Neuron (in vitro differentiated cells): Measurements from ENCODE around the gene TRIM46.

ENCODE experiments used
- H2AFZ ChIP-seq: one replicate; pipeline ENCODE4 v1.6.1; 2013; ENCODE audit warnings: low read depth, mild to moderate bottlenecking, inconsistent platforms, low read length, moderate library complexity
- H3K27me3 ChIP-seq: one replicate; pipeline ENCODE4 v1.6.1; 2013; ENCODE audit warnings: low read length; ENCODE audit not compliant: insufficient read depth
- H3K36me3 ChIP-seq: one replicate; pipeline ENCODE4 v1.6.1; 2013; ENCODE audit warnings: low read length; ENCODE audit not compliant: insufficient read depth
- H3K4me1 ChIP-seq: one replicate; pipeline ENCODE4 v1.6.1; 2013; ENCODE audit warnings: low read length; ENCODE audit not compliant: insufficient read depth
- H3K4me3 ChIP-seq: 2 replicates; pipeline ENCODE4 v1.5.1; 2013; ENCODE audit warnings: mild to moderate bottlenecking, low read length, moderate library complexity
- H3K9me3 ChIP-seq: one replicate; pipeline ENCODE4 v1.6.1; 2013; ENCODE audit warnings: low read length

TRIM46 gene

GRCh38 chr1:155173478-155174323 is at the start of gene TRIM46:
Gene TRIM46 (plus strand): TSS chr1:155173849. CDS start chr1:155173967, 118 bp downstream.
- no peak within 1 kb of the TSS for H2AFZ ChIP-seq
- H3K9me3 ChIP-seq: no peaks in the 10 kb centered on the region
- H3K4me3 ChIP-seq: peak within 1 kb of the TSS; percentile 78
- peaks cover 24% of the 10 kb centered on the region for H3K36me3 ChIP-seq
- H3K27me3 ChIP-seq: no peaks in the 10 kb centered on the region
- H3K4me1 ChIP-seq: peaks cover 25% of the 10 kb centered on the region

- Histone ChIP-seq H3K4me3 (no peak overlapping the region), H2AFZ (no peak overlapping the region), H3K4me1 (peaks cover 34% of the 10 kb centered on the region), H3K9me3 (no peaks in the 10 kb centered on the region), H3K36me3 (no peaks in the 10 kb centered on the region), H3K27me3 (peaks cover 70% of the 10 kb centered on the region)
Measured at GRCh38 chr1:155124503-155125463, 48.9 kb upstream of the TRIM46 start.

- Histone ChIP-seq H3K4me1 (peaks cover 41% of the 10 kb centered on the region), H2AFZ (no peak overlapping the region), H3K27me3 (peaks cover 66% of the 10 kb centered on the region), H3K4me3 (no peak overlapping the region), H3K36me3 (no peaks in the 10 kb centered on the region), H3K9me3 (no peaks in the 10 kb centered on the region)
Measured at GRCh38 chr1:155125511-155125945, 48.1 kb upstream of the TRIM46 start.

GRCh38 chr1:155125946-155126555 is 47.6 kb upstream of the TRIM46 start:
- H3K4me1 ChIP-seq: peaks cover 42% of the 10 kb centered on the region
- no peaks in the 10 kb centered on the region for H3K9me3 ChIP-seq
- peak overlapping the region; percentile 39 for H3K4me3 ChIP-seq
- H3K27me3 ChIP-seq: peaks cover 66% of the 10 kb centered on the region
- peak overlapping the region; percentile 2 for H2AFZ ChIP-seq
- H3K36me3 ChIP-seq: no peaks in the 10 kb centered on the region

GRCh38 chr1:155126556-155127104 is 47.0 kb upstream of the TRIM46 start:
- Histone ChIP-seq H3K36me3 (no peaks in the 10 kb centered on the region), H3K4me3 (peak overlapping the region; percentile 39), H3K27me3 (peaks cover 62% of the 10 kb centered on the region), H3K9me3 (no peaks in the 10 kb centered on the region), H2AFZ (peak overlapping the region; percentile 2), H3K4me1 (peaks cover 42% of the 10 kb centered on the region)

GRCh38 chr1:155127105-155127966 is 46.3 kb upstream of the TRIM46 start, which contains the start of gene EFNA1:
Gene EFNA1 (plus strand): TSS chr1:155127876. CDS start chr1:155127978, 102 bp downstream.
- Histone ChIP-seq H3K4me3 (peak within 1 kb of the TSS; percentile 39), H3K4me1 (peaks cover 42% of the 10 kb centered on the region), H2AFZ (peak within 1 kb of the TSS; percentile 2), H3K27me3 (peaks cover 62% of the 10 kb centered on the region), H3K36me3 (no peaks in the 10 kb centered on the region), H3K9me3 (no peaks in the 10 kb centered on the region)

GRCh38 chr1:155127967-155128754 is 45.5 kb upstream of the TRIM46 start:
- Histone ChIP-seq H3K9me3 (no peaks in the 10 kb centered on the region), H3K4me1 (peaks cover 42% of the 10 kb centered on the region), H3K4me3 (peak overlapping the region; percentile 39), H3K36me3 (no peaks in the 10 kb centered on the region), H2AFZ (no peak overlapping the region), H3K27me3 (peaks cover 57% of the 10 kb centered on the region)

GRCh38 chr1:155128755-155129473 is 44.7 kb upstream of the TRIM46 start:
- Histone ChIP-seq H3K27me3 (peaks cover 53% of the 10 kb centered on the region), H3K4me3 (no peak overlapping the region), H2AFZ (no peak overlapping the region), H3K9me3 (no peaks in the 10 kb centered on the region), H3K36me3 (no peaks in the 10 kb centered on the region), H3K4me1 (peaks cover 42% of the 10 kb centered on the region)

GRCh38 chr1:155130272-155131006 is 43.2 kb upstream of the TRIM46 start:
- no peak overlapping the region for H2AFZ ChIP-seq
- H3K4me1 ChIP-seq: peaks cover 56% of the 10 kb centered on the region
- H3K9me3 ChIP-seq: no peaks in the 10 kb centered on the region
- no peaks in the 10 kb centered on the region for H3K36me3 ChIP-seq
- H3K4me3 ChIP-seq: no peak overlapping the region
- H3K27me3 ChIP-seq: peaks cover 41% of the 10 kb centered on the region

GRCh38 chr1:155131285-155131684 is 42.4 kb upstream of the TRIM46 start:
- H3K4me3 ChIP-seq: no peak overlapping the region
- H3K36me3 ChIP-seq: no peaks in the 10 kb centered on the region
- H3K9me3 ChIP-seq: no peaks in the 10 kb centered on the region
- no peak overlapping the region for H2AFZ ChIP-seq
- peaks cover 33% of the 10 kb centered on the region for H3K27me3 ChIP-seq
- peaks cover 58% of the 10 kb centered on the region for H3K4me1 ChIP-seq
